SJSA1 (cell line): ENCODE data around the gene SLIT1. TPM values are rescaled to one million over a fixed set of nuclear protein-coding genes. Genes with fewer than 3 reads are reported as not detected.
"Not testable (repeated sequence)": the region's sequence is repeated elsewhere in the genome, so short reads cannot be mapped to it uniquely, and the experiment has no call there.

ENCODE experiments used
- DNase-seq, 2 experiments: peaks; one replicate each; pipeline ENCODE4 v3.0.0-alpha.2; 2015 to 2020; ENCODE audit warnings: low spot score in 2 of 2, low read depth in 1 of 2
- H3K27ac ChIP-seq: fragments of 250-450 bp; sonication (Bioruptor Pico); 2 replicates; pipeline ENCODE4 v1.5.1; 2020; ENCODE audit warnings: mild to moderate bottlenecking, moderate library complexity
- H3K27me3 ChIP-seq: fragments of 250-450 bp; sonication (Bioruptor Pico); replicated peaks from 2 replicates; pipeline ENCODE4 v1.5.1; 2020; ENCODE audit warnings: mild to moderate bottlenecking, moderate library complexity
- H3K36me3 ChIP-seq: fragments of 250-450 bp; sonication (Bioruptor Pico); 2 replicates; pipeline ENCODE4 v1.5.1; 2020; ENCODE audit warnings: mild to moderate bottlenecking
- H3K4me1 ChIP-seq: fragments of 250-450 bp; sonication (Bioruptor Pico); replicated peaks from 2 replicates; pipeline ENCODE4 v1.6.1; 2021; ENCODE audit warnings: mild to moderate bottlenecking
- H3K4me3 ChIP-seq: fragments of 250-450 bp; sonication (Bioruptor Pico); 2 replicates; pipeline ENCODE4 v1.5.1; 2020; ENCODE audit warnings: mild to moderate bottlenecking
- H3K9me3 ChIP-seq: fragments of 250-450 bp; sonication (Bioruptor Pico); replicated peaks from 2 replicates; pipeline ENCODE4 v1.5.1; 2020; ENCODE audit warnings: mild to moderate bottlenecking
- total RNA-seq: library from RNA; depleted of rRNA; stranded (reverse); fragments of >200 nt; shearing (Covaris generic); gene quantifications from 2 replicates; pipeline ENCODE4 v1.2.3, GENCODE V29; 2014

SLIT1 gene
- total RNA-seq, 1 experiment from 2014 or later: not detected

DNA sequence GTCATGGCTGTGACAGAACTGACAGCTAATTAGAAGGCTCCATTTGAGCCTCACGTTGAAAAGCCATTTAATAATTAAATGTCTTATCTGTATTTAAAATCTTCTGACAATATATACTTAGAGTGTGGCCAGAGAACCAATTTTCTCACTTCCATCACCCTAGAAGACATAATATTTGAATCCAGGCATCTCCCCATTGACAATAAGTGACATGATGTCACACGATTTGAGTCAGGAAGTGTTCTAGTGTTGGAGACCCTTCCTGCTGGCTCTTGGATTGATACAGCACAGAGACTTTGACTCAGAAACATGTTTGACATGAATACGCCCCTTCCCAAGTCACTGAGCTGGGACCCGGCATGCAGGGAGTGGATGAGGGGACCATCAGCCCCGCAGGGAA lies 85.9 kb downstream of the SLIT1 start:
- Histone ChIP-seq H3K9me3 (no peaks in the 10 kb centered on the region), H3K27ac (no peak overlapping the region), H3K4me1 (no peaks in the 10 kb centered on the region), H3K27me3 (peaks cover 52% of the 10 kb centered on the region), H3K4me3 (no peak overlapping the region), H3K36me3 (no peaks in the 10 kb centered on the region)
- DNase-seq: no peak

- Histone ChIP-seq H3K4me1 (no peaks in the 10 kb centered on the region), H3K9me3 (no peaks in the 10 kb centered on the region), H3K27ac (no peak overlapping the region), H3K4me3 (no peak overlapping the region), H3K36me3 (no peaks in the 10 kb centered on the region), H3K27me3 (peaks cover 58% of the 10 kb centered on the region)
- no peak for DNase-seq
Observed at GRCh38 chr10:97099089-97099488, 86.7 kb downstream of the SLIT1 start.

GRCh38 chr10:97097084-97097433 lies 88.7 kb downstream of the SLIT1 start:
- Histone ChIP-seq H3K9me3 (no peaks in the 10 kb centered on the region), H3K27ac (no peak overlapping the region), H3K36me3 (no peaks in the 10 kb centered on the region), H3K4me3 (no peak overlapping the region), H3K4me1 (no peaks in the 10 kb centered on the region), H3K27me3 (peaks cover 61% of the 10 kb centered on the region)
- no peak for DNase-seq

- no peak for DNase-seq
- H3K9me3 ChIP-seq: no peaks in the 10 kb centered on the region
- no peak overlapping the region for H3K4me3 ChIP-seq
- no peaks in the 10 kb centered on the region for H3K36me3 ChIP-seq
- H3K4me1 ChIP-seq: no peaks in the 10 kb centered on the region
- no peak overlapping the region for H3K27ac ChIP-seq
- H3K27me3 ChIP-seq: peaks cover 62% of the 10 kb centered on the region
Observed at GRCh38 chr10:97096261-97097083, 89.3 kb downstream of the SLIT1 start.

- DNase-seq: no peak
Observed at GRCh38 chr10:97095701-97096260, 90.0 kb downstream of the SLIT1 start.

DNA sequence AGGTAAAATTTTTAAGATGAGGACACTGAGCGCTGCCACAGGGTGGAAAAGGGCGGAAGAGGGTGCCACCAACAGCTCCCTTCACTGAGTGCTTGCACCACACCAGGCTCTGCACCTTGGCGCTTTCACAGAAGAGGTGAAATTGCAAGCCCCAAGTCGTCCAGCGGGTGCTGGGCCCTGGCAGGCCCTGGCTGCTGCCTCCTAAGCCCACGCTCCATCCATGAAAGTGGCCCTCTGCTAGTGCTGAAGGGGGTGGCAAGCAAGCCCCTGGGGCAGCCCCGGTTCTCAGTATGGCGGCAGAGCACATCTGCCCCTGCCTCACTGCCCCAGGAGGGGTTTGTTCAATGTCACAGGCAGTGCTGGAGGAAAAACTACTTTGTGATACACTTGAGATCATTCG lies 95.1 kb downstream of the SLIT1 start:
- Histone ChIP-seq H3K4me3 (no peak overlapping the region), H3K9me3 (no peaks in the 10 kb centered on the region), H3K27ac (no peak overlapping the region)

More at GRCh38 chr10:97095701-97096260, 90.0 kb downstream of the SLIT1 start:
- H3K4me1 ChIP-seq: no peaks in the 10 kb centered on the region
- no peaks in the 10 kb centered on the region for H3K36me3 ChIP-seq
- no peaks in the 10 kb centered on the region for H3K9me3 ChIP-seq
- H3K4me3 ChIP-seq: no peak overlapping the region
- peaks cover 62% of the 10 kb centered on the region for H3K27me3 ChIP-seq
- no peak overlapping the region for H3K27ac ChIP-seq

DNA sequence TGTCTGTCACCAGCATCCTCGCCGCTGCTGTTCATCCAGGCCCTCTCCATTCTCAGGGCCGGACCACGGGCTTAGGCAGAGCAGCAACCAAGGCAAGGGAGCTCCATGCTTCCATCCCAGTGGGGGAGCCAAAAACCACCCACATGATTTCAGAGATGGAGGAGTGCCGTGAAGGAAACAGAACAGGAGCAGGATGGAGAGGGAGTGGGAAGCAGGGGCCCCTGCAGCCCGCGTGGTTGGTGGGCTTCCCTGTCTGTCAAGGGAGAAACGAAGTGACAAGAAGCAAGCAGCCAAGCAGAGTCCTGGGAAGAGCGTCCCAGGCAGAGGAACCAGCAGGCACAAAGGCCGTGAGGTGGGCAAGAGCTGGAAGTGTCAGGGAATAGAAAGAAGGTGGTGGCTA lies 95.7 kb downstream of the SLIT1 start:
- no peak overlapping the region for H3K4me3 ChIP-seq
- H3K9me3 ChIP-seq: no peaks in the 10 kb centered on the region
- H3K27ac ChIP-seq: no peak overlapping the region
- DNase-seq: no peak
- H3K36me3 ChIP-seq: no peaks in the 10 kb centered on the region
- peaks cover 38% of the 10 kb centered on the region for H3K27me3 ChIP-seq
- H3K4me1 ChIP-seq: no peaks in the 10 kb centered on the region

More for the DNA sequence above, 95.1 kb downstream of the SLIT1 start:
- H3K27me3 ChIP-seq: peaks cover 44% of the 10 kb centered on the region
- H3K4me1 ChIP-seq: no peaks in the 10 kb centered on the region
- H3K36me3 ChIP-seq: no peaks in the 10 kb centered on the region
- DNase-seq: no peak

GRCh38 chr10:97089209-97089870 lies 96.4 kb downstream of the SLIT1 start:
- H3K4me1 ChIP-seq: no peaks in the 10 kb centered on the region
- H3K4me3 ChIP-seq: no peak overlapping the region
- no peaks in the 10 kb centered on the region for H3K9me3 ChIP-seq
- no peak for DNase-seq
- H3K36me3 ChIP-seq: no peaks in the 10 kb centered on the region
- no peak overlapping the region for H3K27ac ChIP-seq
- H3K27me3 ChIP-seq: peaks cover 31% of the 10 kb centered on the region

- DNase-seq: no peak
- no peaks in the 10 kb centered on the region for H3K4me1 ChIP-seq
- no peak overlapping the region for H3K27ac ChIP-seq
- no peaks in the 10 kb centered on the region for H3K36me3 ChIP-seq
- no peak overlapping the region for H3K4me3 ChIP-seq
- H3K27me3 ChIP-seq: peaks cover 22% of the 10 kb centered on the region
- H3K9me3 ChIP-seq: no peaks in the 10 kb centered on the region
Observed at GRCh38 chr10:97087296-97087695, 98.5 kb downstream of the SLIT1 start.

DNA sequence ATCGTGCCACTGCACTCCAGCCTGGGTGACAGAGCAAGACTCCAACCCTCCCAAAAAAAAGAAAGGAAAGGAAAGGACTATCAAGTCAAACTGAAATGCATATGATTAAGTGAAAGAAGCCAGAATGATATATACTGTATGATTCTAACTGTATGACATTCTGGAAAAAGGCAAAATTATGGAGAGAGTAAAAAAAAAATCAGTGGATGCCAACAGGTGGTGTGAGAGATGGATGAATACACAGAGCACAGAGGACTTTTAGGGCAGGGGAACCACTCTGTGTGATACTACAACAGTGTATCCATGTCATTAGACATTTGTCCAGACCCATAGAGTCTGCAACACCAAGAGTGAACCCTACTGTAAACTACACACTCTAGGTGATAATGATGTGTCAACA lies 99.2 kb downstream of the SLIT1 start:
- peaks cover 18% of the 10 kb centered on the region; the same call in 1 of the 2 replicates for H3K27me3 ChIP-seq
- no peaks in the 10 kb centered on the region for H3K4me1 ChIP-seq

DNA sequence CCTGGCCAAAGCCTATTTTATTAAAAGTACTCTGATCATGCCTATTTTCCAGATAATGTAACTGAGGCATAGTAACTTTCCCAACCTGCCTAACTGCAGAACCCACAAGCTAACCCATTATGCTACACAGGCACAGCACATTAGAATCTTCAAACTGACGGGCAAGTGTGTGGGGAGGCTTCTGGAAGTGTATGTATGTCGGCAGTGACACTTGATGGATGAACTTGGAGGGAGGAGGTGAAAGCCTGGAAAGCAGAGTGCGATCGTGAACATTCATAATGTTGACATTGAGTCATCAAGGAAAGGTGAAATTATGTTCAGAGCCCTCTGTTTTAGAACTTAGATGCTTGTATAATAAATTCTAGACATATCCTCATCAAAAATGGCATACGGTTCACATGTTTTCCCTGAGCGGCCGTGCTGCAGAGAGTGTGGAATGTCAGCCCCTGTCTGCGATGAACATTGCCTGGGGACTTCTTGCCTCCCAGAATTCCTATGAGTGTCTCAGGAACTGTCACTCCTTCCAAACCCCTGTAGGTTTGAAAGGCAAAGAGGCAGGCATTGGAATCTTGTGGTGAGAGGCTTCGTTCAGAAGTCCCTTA lies 102.4 kb downstream of the SLIT1 start:
- H3K9me3 ChIP-seq: no peaks in the 10 kb centered on the region
- no peaks in the 10 kb centered on the region for H3K36me3 ChIP-seq
- H3K4me1 ChIP-seq: no peaks in the 10 kb centered on the region
- DNase-seq: no peak
- no peak overlapping the region for H3K27ac ChIP-seq
- no peak overlapping the region for H3K4me3 ChIP-seq
- H3K27me3 ChIP-seq: peaks cover 6% of the 10 kb centered on the region

More for the DNA sequence above, 99.2 kb downstream of the SLIT1 start:
- no peaks in the 10 kb centered on the region for H3K36me3 ChIP-seq
- no peak overlapping the region for H3K27ac ChIP-seq
- H3K9me3 ChIP-seq: no peaks in the 10 kb centered on the region
- no peak for DNase-seq
- H3K4me3 ChIP-seq: no peak overlapping the region

- not testable (repeated sequence) for H3K27me3 ChIP-seq, H3K4me3 ChIP-seq, H3K27ac ChIP-seq, DNase-seq, H3K9me3 ChIP-seq, H3K4me1 ChIP-seq, H3K36me3 ChIP-seq
Observed at GRCh38 chr10:97082575-97082974, 103.2 kb downstream of the SLIT1 start.

DNA sequence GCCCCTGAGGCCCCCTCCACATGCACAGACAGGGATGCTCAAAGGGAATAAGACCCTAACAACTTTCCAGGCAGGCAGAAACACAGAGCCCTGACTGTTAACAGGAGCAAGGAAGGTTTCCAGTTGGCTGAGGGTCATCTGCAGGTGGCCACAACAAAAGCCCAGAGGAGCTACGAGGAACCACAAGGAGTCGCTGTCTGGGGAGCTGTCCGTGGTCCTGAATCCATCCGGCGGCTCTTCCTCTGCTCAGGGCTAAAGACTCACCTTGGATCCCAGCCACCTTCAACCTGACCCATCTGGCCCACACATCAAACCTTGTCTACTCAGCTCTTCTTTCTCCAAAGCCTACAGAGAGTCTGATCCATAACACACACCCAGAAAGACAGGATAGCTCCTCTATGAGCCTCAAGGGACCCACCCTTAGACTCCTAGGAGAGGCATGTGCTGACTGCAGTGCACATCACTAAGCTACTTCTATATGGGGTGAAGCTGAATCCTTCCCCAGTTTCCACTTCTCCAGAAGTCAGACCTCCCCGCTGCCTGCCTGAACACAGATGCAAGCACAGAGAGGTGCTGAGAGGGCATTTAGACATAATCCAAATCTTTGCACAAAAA lies 104.0 kb downstream of the SLIT1 start:
- Histone ChIP-seq H3K9me3 (no peaks in the 10 kb centered on the region), H3K27ac (no peak overlapping the region), H3K4me1 (no peaks in the 10 kb centered on the region), H3K27me3 (peaks cover 11% of the 10 kb centered on the region; the same call in 1 of the 2 replicates), H3K36me3 (no peaks in the 10 kb centered on the region), H3K4me3 (no peak overlapping the region)
- peak; percentile 45 to 62 for DNase-seq
